ENCODE data around the gene KRT32.
A peak's percentile ranks its signal among the peaks of the same experiment; 100 is the strongest.

Gene KRT32

GRCh38 chr17:41504246-41504977, 37.2 kb upstream of the KRT32 start:
- Mint-ChIP-seq H3K4me3 (no peak overlapping the region), H3K36me3 (ENCODE audit: insufficient read depth) (no peaks in the 10 kb centered on the region), H3K9me3 (no peaks in the 10 kb centered on the region), H3K27ac (ENCODE audit: low read depth) (no peak overlapping the region), H3K4me1 (no peaks in the 10 kb centered on the region), H3K27me3 (peaks cover 20% of the 10 kb centered on the region)
- DNase-seq (ENCODE audit: low spot score in 2 of 2), result no peak
- no peak for ATAC-seq (replicated peaks; ENCODE audit: extremely low read depth, poor library complexity, severe bottlenecking)

DNA sequence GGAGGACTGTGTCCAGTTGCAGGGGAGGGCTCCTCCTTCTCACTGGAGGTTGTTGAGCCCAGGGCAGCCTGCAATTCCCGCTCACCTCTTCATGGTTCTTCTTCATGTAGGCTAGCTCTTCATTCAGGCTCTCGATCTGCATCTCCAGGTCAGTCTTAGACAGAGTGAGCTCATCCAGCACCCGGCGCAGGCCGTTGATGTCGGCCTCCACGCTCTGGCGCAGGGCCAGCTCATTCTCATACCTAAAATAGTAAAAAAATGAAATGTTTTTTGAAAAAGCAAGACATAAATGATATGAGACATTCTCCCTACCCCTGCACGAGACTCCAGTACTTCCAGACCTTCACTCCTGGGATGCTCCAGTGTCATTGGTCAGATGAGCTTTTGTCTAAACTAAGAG, 36.0 kb upstream of the KRT32 start:
- no peak for DNase-seq (ENCODE audit: low spot score in 2 of 2)
- no peaks in the 10 kb centered on the region for H3K9me3 Mint-ChIP-seq
- H3K4me1 Mint-ChIP-seq, result peaks cover 4% of the 10 kb centered on the region
- no peak overlapping the region for H3K27ac Mint-ChIP-seq (ENCODE audit: low read depth)
- no peaks in the 10 kb centered on the region for H3K36me3 Mint-ChIP-seq (ENCODE audit: insufficient read depth)
- ATAC-seq (replicated peaks; ENCODE audit: extremely low read depth, poor library complexity, severe bottlenecking), result no peak
- H3K4me3 Mint-ChIP-seq, result no peak overlapping the region
- H3K27me3 Mint-ChIP-seq, result peaks cover 32% of the 10 kb centered on the region

GRCh38 chr17:41500131-41500911, 33.1 kb upstream of the KRT32 start:
- Mint-ChIP-seq H3K27me3 (peaks cover 32% of the 10 kb centered on the region), H3K4me3 (no peak overlapping the region), H3K9me3 (no peaks in the 10 kb centered on the region), H3K4me1 (peaks cover 15% of the 10 kb centered on the region), H3K36me3 (ENCODE audit: insufficient read depth) (peaks cover 3% of the 10 kb centered on the region), H3K27ac (ENCODE audit: low read depth) (no peak overlapping the region)
- no peak for ATAC-seq (replicated peaks; ENCODE audit: extremely low read depth, poor library complexity, severe bottlenecking)
- DNase-seq (ENCODE audit: low spot score in 2 of 2), result no peak

DNA sequence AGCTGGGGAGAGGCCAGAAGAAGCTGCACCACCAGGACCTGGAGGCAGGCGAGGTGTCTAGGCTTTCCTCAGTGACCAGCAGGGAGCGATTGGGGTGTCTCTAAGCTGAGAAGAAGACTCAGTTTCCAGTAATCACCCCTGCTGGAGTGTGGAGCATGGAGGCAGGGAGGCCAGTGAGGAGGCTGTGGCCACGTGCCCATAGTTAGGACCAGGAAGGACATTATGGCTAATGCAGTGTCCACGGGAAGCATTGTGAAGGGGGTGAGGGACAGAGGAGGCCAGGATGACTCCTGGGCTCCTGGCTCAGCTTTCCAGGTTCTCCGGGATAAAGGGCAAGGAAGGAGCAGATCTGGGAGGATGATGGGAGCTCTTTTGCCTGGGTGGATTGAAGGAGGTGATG, 32.5 kb upstream of the KRT32 start:
- peaks cover 15% of the 10 kb centered on the region for H3K4me1 Mint-ChIP-seq
- peaks cover 3% of the 10 kb centered on the region for H3K36me3 Mint-ChIP-seq (ENCODE audit: insufficient read depth)
- ATAC-seq (replicated peaks; ENCODE audit: extremely low read depth, poor library complexity, severe bottlenecking), result no peak
- DNase-seq (ENCODE audit: low spot score in 2 of 2), result no peak
- H3K27me3 Mint-ChIP-seq, result peaks cover 32% of the 10 kb centered on the region
- H3K9me3 Mint-ChIP-seq, result no peaks in the 10 kb centered on the region
- H3K27ac Mint-ChIP-seq (ENCODE audit: low read depth), result no peak overlapping the region
- H3K4me3 Mint-ChIP-seq, result no peak overlapping the region

DNA sequence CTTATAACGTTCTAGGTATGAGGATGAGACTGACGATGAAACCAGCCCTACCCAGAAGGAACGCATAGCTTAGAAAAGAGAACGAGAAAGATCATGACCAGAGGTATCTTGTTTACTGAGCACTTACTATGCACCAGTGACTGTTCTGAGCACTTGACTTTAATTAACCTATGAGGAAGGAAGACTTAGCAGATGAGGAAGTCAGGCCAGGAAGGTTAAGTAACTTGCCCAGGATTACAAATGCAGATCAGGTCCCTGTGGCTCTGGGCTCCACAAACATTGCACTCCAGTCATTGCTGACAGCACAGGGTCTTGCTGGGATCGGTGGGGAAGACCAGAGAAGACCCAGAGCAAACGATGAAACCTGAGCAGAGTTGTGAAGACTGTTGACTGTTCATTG, 31.1 kb upstream of the KRT32 start:
- Mint-ChIP-seq H3K27me3 (peaks cover 32% of the 10 kb centered on the region), H3K36me3 (ENCODE audit: insufficient read depth) (peaks cover 3% of the 10 kb centered on the region), H3K27ac (ENCODE audit: low read depth) (no peak overlapping the region), H3K9me3 (no peaks in the 10 kb centered on the region), H3K4me3 (no peak overlapping the region), H3K4me1 (peaks cover 15% of the 10 kb centered on the region)
- DNase-seq (ENCODE audit: low spot score in 2 of 2) (no peak), ATAC-seq (replicated peaks; ENCODE audit: extremely low read depth, poor library complexity, severe bottlenecking) (no peak)

GRCh38 chr17:41496803-41497484, 29.8 kb upstream of the KRT32 start:
- peaks cover 15% of the 10 kb centered on the region for H3K4me1 Mint-ChIP-seq

DNA sequence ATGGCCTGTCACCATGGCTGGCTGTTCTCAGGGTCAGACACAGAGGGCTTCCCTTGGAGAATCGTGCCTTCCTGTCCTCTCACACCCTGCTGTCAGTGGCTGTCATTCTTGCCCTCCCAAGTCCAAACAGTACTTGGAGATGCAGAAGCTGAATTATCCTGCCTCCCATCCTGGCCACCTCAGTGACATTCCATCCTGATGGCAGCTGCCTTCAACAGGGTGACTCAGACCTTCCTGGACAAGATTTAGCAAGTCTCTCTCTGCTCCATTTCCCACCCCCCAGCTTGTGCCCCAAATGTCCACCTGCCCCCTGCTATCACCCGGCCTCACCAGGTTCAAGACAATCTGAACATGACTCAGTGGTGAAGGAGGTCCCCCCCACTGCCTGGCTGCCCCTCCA, 27.3 kb upstream of the KRT32 start:
- ATAC-seq (replicated peaks; ENCODE audit: extremely low read depth, poor library complexity, severe bottlenecking) (no peak), DNase-seq (ENCODE audit: low spot score in 2 of 2) (no peak)
- Mint-ChIP-seq H3K4me1 (peaks cover 25% of the 10 kb centered on the region), H3K27ac (ENCODE audit: low read depth) (no peak overlapping the region), H3K27me3 (peaks cover 13% of the 10 kb centered on the region), H3K36me3 (ENCODE audit: insufficient read depth) (peaks cover 3% of the 10 kb centered on the region), H3K4me3 (no peak overlapping the region), H3K9me3 (no peaks in the 10 kb centered on the region)

More at GRCh38 chr17:41496803-41497484, 29.8 kb upstream of the KRT32 start:
- no peak for ATAC-seq (replicated peaks; ENCODE audit: extremely low read depth, poor library complexity, severe bottlenecking)
- no peaks in the 10 kb centered on the region for H3K9me3 Mint-ChIP-seq
- peak in 1 of 2 donors; percentile 16 for DNase-seq (ENCODE audit: low spot score in 2 of 2)
- H3K4me3 Mint-ChIP-seq, result no peak overlapping the region
- peaks cover 32% of the 10 kb centered on the region for H3K27me3 Mint-ChIP-seq
- H3K36me3 Mint-ChIP-seq (ENCODE audit: insufficient read depth), result peaks cover 3% of the 10 kb centered on the region
- H3K27ac Mint-ChIP-seq (ENCODE audit: low read depth), result no peak overlapping the region

DNA sequence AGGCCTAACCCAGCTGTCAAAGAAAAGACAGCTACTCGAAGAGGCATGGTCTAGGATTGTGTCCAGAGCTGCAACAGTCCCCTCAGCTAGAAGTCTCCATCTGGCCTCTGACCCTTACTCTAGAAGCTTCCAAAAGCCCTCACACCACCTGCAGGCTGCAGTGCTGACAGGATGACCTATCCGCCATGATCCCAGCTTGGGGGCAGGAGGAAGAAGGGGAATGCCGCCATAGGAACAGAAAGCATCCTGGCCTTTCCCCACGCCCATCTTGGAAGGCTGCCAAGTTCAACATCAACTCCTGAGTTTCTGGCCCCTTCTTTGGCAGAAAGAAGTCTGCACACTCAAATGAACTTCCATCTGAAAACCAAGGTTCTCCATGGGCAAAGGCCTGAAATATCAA, 25.6 kb upstream of the KRT32 start:
- Mint-ChIP-seq H3K4me1 (peaks cover 18% of the 10 kb centered on the region), H3K27me3 (no peaks in the 10 kb centered on the region), H3K27ac (ENCODE audit: low read depth) (no peak overlapping the region), H3K36me3 (ENCODE audit: insufficient read depth) (peaks cover 3% of the 10 kb centered on the region), H3K9me3 (no peaks in the 10 kb centered on the region), H3K4me3 (no peak overlapping the region)
- ATAC-seq (replicated peaks; ENCODE audit: extremely low read depth, poor library complexity, severe bottlenecking) (no peak), DNase-seq (ENCODE audit: low spot score in 2 of 2) (no peak)

DNA sequence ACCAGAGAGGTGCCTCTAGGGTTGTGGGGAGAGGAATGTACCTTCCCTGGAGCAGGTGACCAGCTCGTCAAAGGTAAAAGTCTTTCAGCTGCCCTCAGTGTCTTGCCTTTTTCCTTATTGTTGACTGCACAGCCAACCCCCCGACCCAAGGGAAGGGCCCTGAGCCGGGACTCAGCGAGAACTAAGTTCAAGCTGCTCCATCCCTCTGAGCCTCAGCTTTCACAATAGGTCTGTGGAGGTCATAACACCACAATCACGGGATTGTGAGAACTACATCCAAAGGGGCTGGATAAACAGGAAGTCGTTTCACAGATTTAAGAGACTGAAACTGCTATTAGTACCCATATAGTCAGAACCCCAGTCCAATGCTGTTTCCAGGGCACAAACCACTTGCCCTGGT, 25.2 kb upstream of the KRT32 start:
- H3K27me3 Mint-ChIP-seq, result no peaks in the 10 kb centered on the region
- no peak overlapping the region for H3K27ac Mint-ChIP-seq (ENCODE audit: low read depth)
- ATAC-seq (replicated peaks; ENCODE audit: extremely low read depth, poor library complexity, severe bottlenecking) (no peak), DNase-seq (ENCODE audit: low spot score in 2 of 2) (no peak)
- H3K9me3 Mint-ChIP-seq, result no peaks in the 10 kb centered on the region
- peaks cover 3% of the 10 kb centered on the region for H3K36me3 Mint-ChIP-seq (ENCODE audit: insufficient read depth)
- H3K4me3 Mint-ChIP-seq, result no peak overlapping the region
- peaks cover 18% of the 10 kb centered on the region for H3K4me1 Mint-ChIP-seq

DNA sequence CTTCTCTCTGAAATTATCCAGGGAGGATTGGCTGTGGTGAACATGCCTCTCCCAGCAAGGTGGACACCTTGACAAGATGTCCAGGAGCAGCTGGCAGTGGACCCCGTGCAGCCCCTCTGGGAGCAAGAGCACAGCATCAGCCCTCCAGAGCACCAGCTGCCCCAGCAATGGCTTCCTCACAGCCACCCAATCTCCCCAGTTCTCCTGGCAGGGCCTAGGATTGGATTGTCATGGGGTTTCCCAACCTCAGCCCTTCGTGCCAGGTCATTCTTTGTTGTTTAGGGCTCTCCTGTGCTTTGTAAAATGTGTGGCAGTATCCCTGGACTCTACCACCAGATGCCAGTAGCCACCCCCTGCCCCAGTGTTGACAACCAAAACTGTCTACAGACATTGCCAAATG, 24.3 kb upstream of the KRT32 start:
- no peaks in the 10 kb centered on the region for H3K27me3 Mint-ChIP-seq
- H3K36me3 Mint-ChIP-seq (ENCODE audit: insufficient read depth), result no peaks in the 10 kb centered on the region
- H3K4me1 Mint-ChIP-seq, result peaks cover 10% of the 10 kb centered on the region
- no peak overlapping the region for H3K27ac Mint-ChIP-seq (ENCODE audit: low read depth)
- H3K9me3 Mint-ChIP-seq, result no peaks in the 10 kb centered on the region
- H3K4me3 Mint-ChIP-seq, result no peak overlapping the region
- ATAC-seq (replicated peaks; ENCODE audit: extremely low read depth, poor library complexity, severe bottlenecking), result no peak
- DNase-seq (ENCODE audit: low spot score in 2 of 2), result no peak

DNA sequence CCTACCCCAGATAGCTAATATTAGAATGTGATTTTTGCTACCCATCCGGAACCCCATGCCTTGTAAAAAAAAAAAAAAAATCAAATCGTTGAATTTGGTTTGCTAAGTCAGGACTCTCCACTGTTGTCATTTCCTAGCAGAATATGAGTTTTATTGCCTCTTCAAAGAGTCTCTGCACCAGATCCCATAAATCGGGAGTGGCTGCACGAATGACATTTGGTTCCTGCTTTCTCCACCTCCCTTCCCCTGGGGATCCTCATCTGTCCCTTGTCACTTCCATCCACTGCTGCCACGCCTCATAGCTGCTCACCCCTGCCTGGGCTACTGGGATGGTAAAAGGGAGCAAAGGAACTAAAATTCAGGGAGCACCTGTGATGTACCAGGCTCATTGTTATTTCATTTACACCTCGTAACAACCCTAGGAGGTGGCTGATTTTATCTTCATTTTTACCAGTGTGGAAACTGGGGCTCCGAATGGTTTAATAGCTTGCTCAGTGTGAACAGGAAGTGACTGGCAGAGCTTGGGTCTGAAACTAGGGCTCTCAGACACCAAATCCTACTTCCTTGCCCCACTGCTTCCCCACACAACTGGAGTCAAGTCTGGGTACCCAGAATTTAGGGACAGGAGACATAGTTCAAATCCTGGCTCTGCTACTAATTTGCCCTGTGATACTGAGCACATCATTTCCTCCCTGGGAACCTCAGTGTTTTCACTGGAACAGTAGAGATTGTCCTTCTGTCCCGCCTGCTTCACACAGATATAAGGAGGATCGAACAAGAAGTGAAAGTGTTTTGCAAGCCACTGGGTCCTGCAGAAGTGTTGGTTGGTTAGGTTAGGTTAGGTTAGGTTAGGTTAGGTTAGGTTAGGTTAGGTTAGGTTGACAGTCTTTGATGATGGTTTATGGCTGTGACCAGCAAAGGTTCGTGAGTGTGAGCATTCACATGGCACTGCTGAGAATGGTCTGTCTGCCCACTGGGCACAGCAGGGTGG, 23.1 kb upstream of the KRT32 start:
- Mint-ChIP-seq H3K4me1 (peaks cover 10% of the 10 kb centered on the region), H3K4me3 (no peak overlapping the region), H3K9me3 (no peaks in the 10 kb centered on the region), H3K36me3 (ENCODE audit: insufficient read depth) (no peaks in the 10 kb centered on the region), H3K27me3 (no peaks in the 10 kb centered on the region), H3K27ac (ENCODE audit: low read depth) (no peak overlapping the region)
- no peak for DNase-seq (ENCODE audit: low spot score in 2 of 2)
- no peak for ATAC-seq (replicated peaks; ENCODE audit: extremely low read depth, poor library complexity, severe bottlenecking)

GRCh38 chr17:41489531-41489930, 22.3 kb upstream of the KRT32 start, which contains the start of gene KRT36:
Gene KRT36, minus strand, starts transcription at chr17:41489910. Its CDS starts 46 bp downstream, at chr17:41489864.
- no peak within 1 kb of the TSS for H3K4me3 Mint-ChIP-seq
- ATAC-seq (replicated peaks; ENCODE audit: extremely low read depth, poor library complexity, severe bottlenecking), result no peak
- H3K4me1 Mint-ChIP-seq, result peaks cover 10% of the 10 kb centered on the region
- no peaks in the 10 kb centered on the region for H3K27me3 Mint-ChIP-seq
- no peak for DNase-seq (ENCODE audit: low spot score in 2 of 2)
- no peak within 1 kb of the TSS for H3K27ac Mint-ChIP-seq (ENCODE audit: low read depth)
- H3K36me3 Mint-ChIP-seq (ENCODE audit: insufficient read depth), result no peaks in the 10 kb centered on the region
- H3K9me3 Mint-ChIP-seq, result no peaks in the 10 kb centered on the region

Measured in central memory CD8-positive, alpha-beta T cell (primary cell).